ENCODE results near the gene PSAT1.

Gene PSAT1

GRCh38 chr9:78368236-78368635 lies 71.3 kb downstream of the PSAT1 start:
- DNase-seq: peak; percentile 44

GRCh38 chr9:78369639-78370219 lies 72.8 kb downstream of the PSAT1 start:
- peak; percentile 75 for DNase-seq

GRCh38 chr9:78370991-78371390 lies 74.1 kb downstream of the PSAT1 start:
- no peak for DNase-seq

GRCh38 chr9:78371981-78372380 lies 75.1 kb downstream of the PSAT1 start:
- no peak for DNase-seq

Measured in hematopoietic multipotent progenitor cell treated with erythropoietin and hydrocortisone succinate and interleukin-3 and kit ligand, for 6 days (in vitro differentiated cells).